GM21526 (cell line): ENCODE data around the gene PRKCG.
"Not testable (repeated sequence)": the region's sequence is repeated elsewhere in the genome, so short reads cannot be mapped to it uniquely, and the experiment has no call there.

Experiments
- ATAC-seq: cut with Tn5 transposase; IDR thresholded peaks from one replicate; pipeline ENCODE4 v1.9.1; 2021; ENCODE audit warnings: moderate library complexity; ENCODE audit not compliant: unreplicated experiment, low FRiP score

The PRKCG gene

GRCh38 chr19:53936029-53936428, 54.0 kb downstream of the PRKCG start:
- no peak for ATAC-seq

GRCh38 chr19:53942001-53942786, 60.2 kb downstream of the PRKCG start:
- ATAC-seq, result no peak

GRCh38 chr19:53944416-53944815, 62.4 kb downstream of the PRKCG start:
- no peak for ATAC-seq

- no peak for ATAC-seq
Measured at GRCh38 chr19:53944933-53945332, 62.9 kb downstream of the PRKCG start.

GRCh38 chr19:53945441-53945840, 63.4 kb downstream of the PRKCG start:
- ATAC-seq, result no peak

GRCh38 chr19:53945998-53946397, 64.0 kb downstream of the PRKCG start:
- ATAC-seq, result no peak

- no peak for ATAC-seq
Measured at GRCh38 chr19:53947624-53948023, 65.6 kb downstream of the PRKCG start.

GRCh38 chr19:53948611-53949010, 66.6 kb downstream of the PRKCG start:
- not testable (repeated sequence) for ATAC-seq

- no peak for ATAC-seq
Measured at GRCh38 chr19:53951436-53951835, 69.4 kb downstream of the PRKCG start.

- no peak for ATAC-seq
Measured at GRCh38 chr19:53951947-53952346, 70.0 kb downstream of the PRKCG start.

GRCh38 chr19:53953383-53953782, 71.4 kb downstream of the PRKCG start:
- ATAC-seq, result no peak
